HEK293T (cell line): Measurements from ENCODE around the gene GPHN.
A peak's percentile ranks its signal among the peaks of the same experiment; 100 is the strongest.

Source experiments
- CTCF ChIA-PET: fragments of 350-600 bp; formaldehyde crosslinking; extraction: SDS; loops from one replicate; lab custom pipeline; 2021; ENCODE audit warnings: antibody characterized with exemption, inconsistent platforms; lab: Yijun Ruan, JAX
- POLR2A ChIA-PET: fragments of 350-600 bp; formaldehyde crosslinking; extraction: SDS; loops from one replicate; lab custom pipeline; 2020; ENCODE audit warnings: antibody characterized with exemption, inconsistent platforms; lab: Yijun Ruan, JAX
- DNase-seq: peaks from one replicate; pipeline ENCODE4 v3.0.0; 2012; ENCODE audit warnings: mixed read lengths; ENCODE audit errors: extremely low spot score
- ARNT ChIP-seq: fragments of 450-650 bp; IDR thresholded peaks from 2 replicates; pipeline ENCODE4 v1.6.1; 2017; ENCODE audit warnings: mild to moderate bottlenecking
- BHLHE40 ChIP-seq: fragments of 450-650 bp; IDR thresholded peaks from 2 replicates; pipeline ENCODE4 v1.6.1; 2016; ENCODE audit warnings: mild to moderate bottlenecking, moderate library complexity, borderline replicate concordance
- CTBP1 ChIP-seq: fragments of 450-650 bp; IDR thresholded peaks from 2 replicates; pipeline ENCODE4 v1.6.1; 2016; ENCODE audit warnings: borderline replicate concordance
- ELF4 ChIP-seq: fragments of 450-650 bp; IDR thresholded peaks from 2 replicates; pipeline ENCODE4 v1.6.1; 2017; ENCODE audit warnings: antibody characterized with exemption
- FOXA1 ChIP-seq: fragments of 450-650 bp; IDR thresholded peaks from 2 replicates; pipeline ENCODE4 v1.6.1; 2016; ENCODE audit warnings: mild to moderate bottlenecking
- FOXK2 ChIP-seq: fragments of 450-650 bp; IDR thresholded peaks from 2 replicates; pipeline ENCODE4 v1.6.1; 2016; ENCODE audit warnings: mild to moderate bottlenecking
- FOXM1 ChIP-seq: fragments of 450-650 bp; IDR thresholded peaks from 2 replicates; pipeline ENCODE4 v1.6.1; 2017; ENCODE audit warnings: mild to moderate bottlenecking, borderline replicate concordance
- HDGF ChIP-seq: fragments of 450-650 bp; IDR thresholded peaks from 2 replicates; pipeline ENCODE4 v1.6.1; 2017; ENCODE audit warnings: antibody characterized with exemption, borderline replicate concordance
- L3MBTL2 ChIP-seq: fragments of 450-650 bp; conservative IDR thresholded peaks from 2 replicates; pipeline ENCODE4 v1.6.1; 2016; ENCODE audit warnings: mild to moderate bottlenecking
- LEF1 ChIP-seq: fragments of 450-650 bp; IDR thresholded peaks from 2 replicates; pipeline ENCODE4 v1.6.1; 2017; ENCODE audit warnings: mild to moderate bottlenecking, borderline replicate concordance
- NFRKB ChIP-seq: fragments of 450-650 bp; IDR thresholded peaks from 2 replicates; pipeline ENCODE4 v1.6.1; 2016; ENCODE audit warnings: mild to moderate bottlenecking, moderate library complexity
- PKNOX1 ChIP-seq: fragments of 450-650 bp; IDR thresholded peaks from 2 replicates; pipeline ENCODE4 v1.6.1; 2016
- SP1 ChIP-seq: fragments of 450-650 bp; IDR thresholded peaks from 2 replicates; pipeline ENCODE4 v1.6.1; 2017
- SUZ12 ChIP-seq: fragments of 450-650 bp; IDR thresholded peaks from 2 replicates; pipeline ENCODE4 v1.6.1; 2016; ENCODE audit warnings: mild to moderate bottlenecking
- TARDBP ChIP-seq: fragments of 450-650 bp; IDR thresholded peaks from 2 replicates; pipeline ENCODE4 v1.6.1; 2016
- ZNF384 ChIP-seq: fragments of 450-650 bp; IDR thresholded peaks from 2 replicates; pipeline ENCODE4 v1.6.1; 2016

Gene GPHN

GRCh38 chr14:66487164-66487563 lies 20.8 kb upstream of the GPHN start:
- no peak for TF ChIP-seq CTBP1
- TF ChIP-seq L3MBTL2: no peak
- TF ChIP-seq FOXK2: no peak
- TF ChIP-seq SUZ12: no peak
- TF ChIP-seq ZNF384: no peak
- TF ChIP-seq SP1: no peak
- no peak for TF ChIP-seq ELF4
- TF ChIP-seq PKNOX1: no peak
- TF ChIP-seq TARDBP: no peak
- no peak for TF ChIP-seq FOXM1
- TF ChIP-seq FOXA1: no peak
- no peak for TF ChIP-seq ARNT
- TF ChIP-seq HDGF: no peak
- TF ChIP-seq BHLHE40: no peak
- no peak for TF ChIP-seq LEF1
- no peak for TF ChIP-seq NFRKB
- ChIA-PET POLR2A (no interaction called here), CTCF (no interaction called here)
- DNase-seq: no peak

- CTCF ChIA-PET: interaction anchor here (0.6 kb wide), 3 partner anchors 10 to 633 kb away, joined by 3 to 4 read pairs (median 3); no protein-coding TSS in a partner anchor
- no peak for TF ChIP-seq PKNOX1
- TF ChIP-seq TARDBP: no peak
- no peak for TF ChIP-seq FOXA1
- no peak for TF ChIP-seq NFRKB
- no peak for TF ChIP-seq FOXK2
- no peak for TF ChIP-seq LEF1
- TF ChIP-seq ZNF384: no peak
- no peak for TF ChIP-seq SUZ12
- no peak for TF ChIP-seq ELF4
- TF ChIP-seq CTBP1: no peak
- no peak for TF ChIP-seq SP1
- TF ChIP-seq FOXM1: no peak
- no peak for TF ChIP-seq L3MBTL2
- TF ChIP-seq BHLHE40: no peak
- TF ChIP-seq HDGF: no peak
- no peak for TF ChIP-seq ARNT
- no peak for DNase-seq
- POLR2A ChIA-PET: interaction anchor here (1.3 kb wide), 1 partner anchor 17 kb away, joined by 4 read pairs; the partner anchor contains the start of gene GPHN
Measured at GRCh38 chr14:66490143-66491111, 17.5 kb upstream of the GPHN start.

GRCh38 chr14:66493750-66494149 lies 14.2 kb upstream of the GPHN start:
- no peak for DNase-seq
- TF ChIP-seq HDGF (no peak), SUZ12 (no peak), ARNT (no peak), FOXK2 (no peak), LEF1 (no peak), ZNF384 (no peak), CTBP1 (no peak), PKNOX1 (no peak), BHLHE40 (no peak), SP1 (no peak)
- ChIA-PET POLR2A (no interaction called here), CTCF (no interaction called here)

- CTCF ChIA-PET: interaction anchor here (0.9 kb wide), 1 partner anchor 13 kb away, joined by 3 read pairs; no protein-coding TSS in a partner anchor
- no peak for TF ChIP-seq FOXK2
- no peak for TF ChIP-seq FOXA1
- TF ChIP-seq PKNOX1: no peak
- TF ChIP-seq ZNF384: no peak
- DNase-seq: peak; percentile 56
- POLR2A ChIA-PET: interaction anchor here (2.9 kb wide), 1 partner anchor 12 kb away, joined by 11 read pairs; the partner anchor contains the start of gene GPHN
Measured at GRCh38 chr14:66495218-66496098, 12.5 kb upstream of the GPHN start.
